MM.1S (cell line): ENCODE measurements around the gene CHRM2.
A peak's percentile ranks its signal among the peaks of the same experiment; 100 is the strongest.
"Not testable (repeated sequence)": the region's sequence is repeated elsewhere in the genome, so short reads cannot be mapped to it uniquely, and the experiment has no call there.

Source experiments
- DNase-seq: peaks from one replicate; pipeline ENCODE4 v3.0.0-alpha.2; 2015
- H2AFZ ChIP-seq: fragments of 300-600 bp; sonication (generic); 2 replicates; pipeline ENCODE4 v1.6.0; 2016; ENCODE audit warnings: antibody characterized with exemption, low read length
- H3F3A ChIP-seq: fragments of 300-600 bp; sonication (generic); 2 replicates; pipeline ENCODE4 v1.6.1; 2016; ENCODE audit warnings: mild to moderate bottlenecking, antibody characterized with exemption, low read length, moderate library complexity, mixed read lengths; ENCODE audit not compliant: insufficient read depth
- H3K27ac ChIP-seq: fragments of 300-600 bp; sonication (generic); 2 replicates; pipeline ENCODE4 v1.5.1; 2016; ENCODE audit warnings: mild to moderate bottlenecking, low read length
- H3K27me3 ChIP-seq: fragments of 300-600 bp; sonication (generic); replicated peaks from 2 replicates; pipeline ENCODE4 v1.6.0; 2016; ENCODE audit warnings: low read length; ENCODE audit not compliant: insufficient read depth
- H3K36me3 ChIP-seq: fragments of 300-600 bp; sonication (generic); replicated peaks from 2 replicates; pipeline ENCODE4 v1.6.1; 2016; ENCODE audit warnings: mild to moderate bottlenecking, low read length, mixed read lengths; ENCODE audit not compliant: insufficient read depth
- H3K4me1 ChIP-seq: fragments of 300-600 bp; sonication (generic); 2 replicates; pipeline ENCODE4 v1.6.1; 2016; ENCODE audit warnings: low read length, mixed read lengths
- H3K4me2 ChIP-seq: fragments of 300-600 bp; sonication (generic); 2 replicates; pipeline ENCODE4 v1.6.0; 2016; ENCODE audit warnings: low read depth, low read length
- H3K4me3 ChIP-seq: fragments of 300-600 bp; sonication (generic); 2 replicates; pipeline ENCODE4 v1.5.1; 2016; ENCODE audit warnings: low read length, mixed read lengths
- H3K79me2 ChIP-seq: fragments of 300-600 bp; sonication (generic); 2 replicates; pipeline ENCODE4 v1.6.1; 2016; ENCODE audit warnings: mixed run types, low read length, mixed read lengths
- H3K9ac ChIP-seq: fragments of 300-600 bp; sonication (generic); 2 replicates; pipeline ENCODE4 v1.6.1; 2016; ENCODE audit warnings: low read length, mixed read lengths
- H3K9me2 ChIP-seq: fragments of 300-600 bp; sonication (generic); replicated peaks from 2 replicates; pipeline ENCODE4 v1.6.1; 2016; ENCODE audit warnings: mild to moderate bottlenecking, low read length, mixed read lengths; ENCODE audit not compliant: insufficient read depth
- H3K9me3 ChIP-seq: fragments of 300-600 bp; sonication (generic); replicated peaks from 2 replicates; pipeline ENCODE4 v1.6.1; 2016; ENCODE audit warnings: mild to moderate bottlenecking, low read length, mixed read lengths; ENCODE audit not compliant: insufficient read depth
- H4K20me1 ChIP-seq: fragments of 300-600 bp; sonication (generic); 2 replicates; pipeline ENCODE4 v1.6.1; 2016; ENCODE audit warnings: mild to moderate bottlenecking, low read length, moderate library complexity, mixed read lengths; ENCODE audit not compliant: insufficient read depth
- EZH2 ChIP-seq: fragments of 300-600 bp; sonication (generic); optimal IDR thresholded peaks from 2 replicates; pipeline ENCODE3; 2017; ENCODE audit warnings: low read depth, mild to moderate bottlenecking, antibody characterized with exemption, low read length, mixed read lengths
- EZH2phosphoT487 ChIP-seq: fragments of 300-600 bp; sonication (generic); IDR thresholded peaks from 2 replicates; pipeline ENCODE4 v1.6.1; 2018; ENCODE audit warnings: antibody characterized with exemption, low read length
- TF ChIP-seq, protein P1 (sequence below): fragments of 300-600 bp; sonication (generic); IDR thresholded peaks from 2 replicates; pipeline ENCODE4 v1.5.1; 2016; ENCODE audit warnings: antibody characterized with exemption, low read length, mixed read lengths

The CHRM2 gene

DNA sequence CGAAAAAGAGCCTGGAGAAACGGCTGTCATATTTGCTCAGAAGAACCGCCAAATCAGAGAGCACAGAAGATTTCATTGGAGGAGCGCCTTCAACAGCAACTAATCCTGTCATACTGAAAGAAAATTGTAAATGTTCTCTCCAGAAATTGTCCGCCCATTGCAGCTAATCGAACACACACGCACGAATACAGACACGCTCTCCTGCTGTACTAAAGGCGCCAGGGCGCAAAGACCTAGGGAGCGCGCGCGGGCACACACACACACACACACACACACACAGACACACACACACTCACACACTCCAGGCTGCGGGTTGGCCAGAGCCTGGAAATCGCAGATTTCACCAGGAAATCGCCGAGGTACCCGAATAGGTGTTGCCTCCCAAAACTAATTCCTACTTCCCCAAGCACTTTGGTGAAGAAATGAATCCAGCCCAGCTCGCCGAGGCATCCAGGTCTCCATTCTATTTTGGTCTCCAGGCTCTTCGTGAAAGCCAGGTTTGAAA is at the start of gene CHRM2:
Gene CHRM2 (plus strand): TSS at position 157 of the 505 bp plus-strand sequence. CDS start 146,214 bp downstream, outside the sequence.
- Histone ChIP-seq H3K27me3 (no peaks in the 10 kb centered on the region), H3K4me1 (peaks cover 12% of the 10 kb centered on the region), H3K9ac (no peak within 1 kb of the TSS), H3K9me2 (no peaks in the 10 kb centered on the region), H2AFZ (peak within 1 kb of the TSS; percentile 65), H3K4me3 (peak within 1 kb of the TSS; percentile 52), H3K9me3 (no peaks in the 10 kb centered on the region), H3K27ac (no peak within 1 kb of the TSS), H3F3A (no peaks in the 10 kb centered on the region), H3K79me2 (no peaks in the 10 kb centered on the region), H3K36me3 (no peaks in the 10 kb centered on the region), H3K4me2 (peak within 1 kb of the TSS; percentile 71), H4K20me1 (no peaks in the 10 kb centered on the region)
- TF ChIP-seq, protein P1, sequence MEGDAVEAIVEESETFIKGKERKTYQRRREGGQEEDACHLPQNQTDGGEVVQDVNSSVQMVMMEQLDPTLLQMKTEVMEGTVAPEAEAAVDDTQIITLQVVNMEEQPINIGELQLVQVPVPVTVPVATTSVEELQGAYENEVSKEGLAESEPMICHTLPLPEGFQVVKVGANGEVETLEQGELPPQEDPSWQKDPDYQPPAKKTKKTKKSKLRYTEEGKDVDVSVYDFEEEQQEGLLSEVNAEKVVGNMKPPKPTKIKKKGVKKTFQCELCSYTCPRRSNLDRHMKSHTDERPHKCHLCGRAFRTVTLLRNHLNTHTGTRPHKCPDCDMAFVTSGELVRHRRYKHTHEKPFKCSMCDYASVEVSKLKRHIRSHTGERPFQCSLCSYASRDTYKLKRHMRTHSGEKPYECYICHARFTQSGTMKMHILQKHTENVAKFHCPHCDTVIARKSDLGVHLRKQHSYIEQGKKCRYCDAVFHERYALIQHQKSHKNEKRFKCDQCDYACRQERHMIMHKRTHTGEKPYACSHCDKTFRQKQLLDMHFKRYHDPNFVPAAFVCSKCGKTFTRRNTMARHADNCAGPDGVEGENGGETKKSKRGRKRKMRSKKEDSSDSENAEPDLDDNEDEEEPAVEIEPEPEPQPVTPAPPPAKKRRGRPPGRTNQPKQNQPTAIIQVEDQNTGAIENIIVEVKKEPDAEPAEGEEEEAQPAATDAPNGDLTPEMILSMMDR = no peak
- TF ChIP-seq EZH2 = no peak
- no peak for TF ChIP-seq EZH2phosphoT487
- no peak for DNase-seq

DNA sequence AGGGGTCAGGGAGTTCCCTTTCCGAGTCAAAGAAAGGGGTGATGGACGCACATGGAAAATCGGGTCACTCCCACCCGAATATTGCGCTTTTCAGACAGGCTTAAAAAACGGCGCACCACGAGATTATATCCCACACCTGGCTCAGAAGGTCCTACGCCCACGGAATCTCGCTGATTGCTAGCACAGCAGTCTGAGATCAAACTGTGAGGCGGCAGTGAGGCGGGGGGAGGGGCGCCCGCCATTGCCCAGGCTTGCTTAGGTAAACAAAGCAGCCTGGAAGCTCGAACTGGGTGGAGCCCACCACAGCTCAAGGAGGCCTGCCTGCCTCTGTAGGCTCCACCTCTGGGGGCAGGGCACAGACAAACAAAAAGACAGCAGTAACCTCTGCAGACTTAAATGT is 37.1 kb upstream of the CHRM2 start:
- not testable (repeated sequence) for H4K20me1 ChIP-seq, H3K4me2 ChIP-seq, H3K9me2 ChIP-seq, H3F3A ChIP-seq, H3K36me3 ChIP-seq, H3K4me3 ChIP-seq, H3K79me2 ChIP-seq, DNase-seq, H3K9me3 ChIP-seq, H3K27me3 ChIP-seq, H3K4me1 ChIP-seq, H3K9ac ChIP-seq, H3K27ac ChIP-seq, H2AFZ ChIP-seq

DNA sequence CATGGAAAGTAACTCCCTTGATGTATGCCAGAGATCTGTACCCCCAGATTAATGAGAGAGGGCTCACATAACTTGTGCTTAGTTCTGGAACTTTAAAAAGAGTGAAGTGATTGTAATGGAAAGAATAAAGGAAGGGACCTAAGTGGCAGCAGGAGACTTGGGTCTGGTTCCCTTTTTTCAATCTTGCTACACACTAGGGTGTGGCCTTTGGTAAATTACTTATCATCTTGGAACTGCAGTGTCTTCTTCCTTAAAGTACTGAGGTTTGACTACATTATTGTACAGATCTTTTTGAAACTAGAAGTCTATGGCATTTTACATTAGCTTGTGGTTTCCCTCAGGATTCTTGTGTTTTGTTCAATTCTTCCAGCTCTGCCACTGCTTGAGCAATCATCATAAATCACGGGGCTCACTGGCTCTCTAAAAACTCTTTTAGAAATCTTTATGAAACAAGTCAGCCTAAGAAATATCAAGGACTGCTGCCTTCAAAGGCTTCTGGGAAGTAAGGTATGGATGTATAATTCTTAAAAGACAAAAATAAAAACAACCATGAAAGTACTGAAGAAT is 22.5 kb upstream of the CHRM2 start:
- H3K79me2 ChIP-seq = no peaks in the 10 kb centered on the region
- H3K4me2 ChIP-seq = no peak overlapping the region
- no peaks in the 10 kb centered on the region for H3K9me3 ChIP-seq
- no peak for TF ChIP-seq EZH2phosphoT487
- no peak for TF ChIP-seq EZH2
- TF ChIP-seq, protein P1 = no peak
- H3K4me3 ChIP-seq = no peak overlapping the region
- no peak for DNase-seq
- H4K20me1 ChIP-seq = no peaks in the 10 kb centered on the region
- no peaks in the 10 kb centered on the region for H3K27me3 ChIP-seq
- H3K27ac ChIP-seq = no peak overlapping the region
- no peaks in the 10 kb centered on the region for H3K36me3 ChIP-seq
- H3F3A ChIP-seq = no peaks in the 10 kb centered on the region
- H2AFZ ChIP-seq = no peak overlapping the region
- no peaks in the 10 kb centered on the region for H3K9me2 ChIP-seq
- H3K9ac ChIP-seq = no peak overlapping the region
- H3K4me1 ChIP-seq = no peaks in the 10 kb centered on the region

DNA sequence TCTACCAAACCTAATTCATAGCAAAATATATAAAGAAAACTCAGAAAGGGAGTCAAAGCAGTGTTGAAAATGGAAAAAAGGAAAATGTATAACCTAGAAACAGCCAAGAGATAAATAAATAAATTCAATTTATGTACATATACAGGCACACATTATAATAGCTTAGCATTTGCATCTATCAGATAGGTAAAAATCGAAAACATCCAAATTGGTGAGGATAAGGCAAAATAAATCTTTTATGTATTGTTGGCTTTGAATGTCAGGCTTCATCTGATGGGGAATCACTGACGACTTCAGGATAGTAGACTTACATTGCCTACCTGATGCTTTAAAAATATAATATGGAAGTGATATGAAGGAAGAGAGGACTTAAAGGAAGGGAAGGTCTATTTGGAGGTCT is 20.6 kb upstream of the CHRM2 start:
- no peaks in the 10 kb centered on the region for H3K79me2 ChIP-seq
- H3K36me3 ChIP-seq = no peaks in the 10 kb centered on the region
- H3K27me3 ChIP-seq = no peaks in the 10 kb centered on the region
- DNase-seq = no peak
- H3F3A ChIP-seq = no peaks in the 10 kb centered on the region
- no peak overlapping the region for H3K9ac ChIP-seq
- H2AFZ ChIP-seq = no peak overlapping the region
- H3K4me1 ChIP-seq = no peaks in the 10 kb centered on the region
- H4K20me1 ChIP-seq = no peaks in the 10 kb centered on the region
- no peaks in the 10 kb centered on the region for H3K9me3 ChIP-seq
- no peak overlapping the region for H3K27ac ChIP-seq
- no peaks in the 10 kb centered on the region for H3K9me2 ChIP-seq
- TF ChIP-seq EZH2 = no peak
- TF ChIP-seq, protein P1 = no peak
- no peak for TF ChIP-seq EZH2phosphoT487
- no peak overlapping the region for H3K4me3 ChIP-seq
- no peak overlapping the region for H3K4me2 ChIP-seq
